Lower lobe of right lung (tissue), 2 donors: ENCODE data around the gene DHX8. TPM values are rescaled to one million over a fixed set of nuclear protein-coding genes. Genes with fewer than 3 reads are reported as not detected.

Experiments used
- ATAC-seq, 2 donors: fragments of 200-7000 bp; cut with Tn5 transposase; one replicate each; pipeline ENCODE4 v1.9.1; 2020 to 2022; ENCODE audit warnings: mild to moderate bottlenecking in 2 of 2, moderate library complexity in 2 of 2
- DNase-seq: peaks from one replicate; pipeline ENCODE4 v3.0.0-alpha.2; 2020
- H3K27ac ChIP-seq: fragments of 200-600 bp; one replicate; pipeline ENCODE4 v1.8.0; 2022
- H3K27me3 ChIP-seq: fragments of 200-600 bp; one replicate; pipeline ENCODE4 v1.8.0; 2022; ENCODE audit warnings: low read depth
- H3K36me3 ChIP-seq: fragments of 200-600 bp; one replicate; pipeline ENCODE4 v1.8.0; 2022; ENCODE audit warnings: mild to moderate bottlenecking
- H3K4me1 ChIP-seq: fragments of 200-600 bp; one replicate; pipeline ENCODE4 v1.8.0; 2022
- H3K4me3 ChIP-seq: fragments of 200-600 bp; one replicate; pipeline ENCODE4 v1.8.0; 2022; ENCODE audit warnings: mild to moderate bottlenecking
- H3K9me3 ChIP-seq: fragments of 200-600 bp; one replicate; pipeline ENCODE4 v1.8.0; 2022
- CTCF ChIP-seq: fragments of 200-600 bp; IDR thresholded peaks from one replicate; pipeline ENCODE4 v1.8.0; 2022; ENCODE audit warnings: antibody characterized with exemption, mild to moderate bottlenecking
- intact Hi-C: fragments of 100-400 bp; cut with DNase I; formaldehyde crosslinking; loops from one replicate; pipeline ENCODE4 v1.11.0; 2022
- total RNA-seq: library from RNA; stranded (reverse); fragmentation: NEBNext Ultra II Directional; extraction: Animal tissue kit (Norgen Biotek cat#: 25700); gene quantifications from one replicate; pipeline ENCODE4 v1.2.1, GENCODE V29; 2021
- donor health status: DM: no; HTN: yes; CAD: no; lungs with severe emphysema.

The DHX8 gene
- total RNA-seq, 1 donor from 2014 or later, result 56.7 TPM

DNA sequence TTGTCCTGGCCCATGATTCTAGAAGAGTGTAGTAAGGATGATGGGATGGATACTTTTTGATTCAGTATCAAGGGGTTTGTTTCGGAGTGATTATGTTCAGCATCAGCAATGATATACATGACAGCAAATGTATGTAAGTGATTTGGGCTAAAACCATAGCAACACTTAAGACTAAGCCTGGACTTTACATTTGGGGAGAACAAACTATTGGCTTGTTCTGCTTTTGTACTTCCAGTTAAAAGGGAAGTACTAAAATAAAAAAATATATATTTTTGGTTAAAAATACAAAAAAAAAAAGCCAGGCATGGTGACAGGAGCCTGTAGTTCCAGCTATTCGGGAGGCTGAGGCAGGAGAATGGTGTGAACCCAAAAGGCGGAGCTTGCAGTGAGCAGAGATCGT, 20.5 kb upstream of the DHX8 start:
- no peak overlapping the region for H3K4me3 ChIP-seq
- intact Hi-C loops, result loop anchor here (10.0 kb wide), 1 partner anchor 48 kb away; no protein-coding TSS in a partner anchor
- ATAC-seq (no peak), DNase-seq (no peak)
- no peaks in the 10 kb centered on the region for H3K27me3 ChIP-seq
- peaks cover 23% of the 10 kb centered on the region for H3K4me1 ChIP-seq
- no peaks in the 10 kb centered on the region for H3K9me3 ChIP-seq
- TF ChIP-seq CTCF, result no peak
- H3K27ac ChIP-seq, result no peak overlapping the region
- H3K36me3 ChIP-seq, result no peaks in the 10 kb centered on the region

DNA sequence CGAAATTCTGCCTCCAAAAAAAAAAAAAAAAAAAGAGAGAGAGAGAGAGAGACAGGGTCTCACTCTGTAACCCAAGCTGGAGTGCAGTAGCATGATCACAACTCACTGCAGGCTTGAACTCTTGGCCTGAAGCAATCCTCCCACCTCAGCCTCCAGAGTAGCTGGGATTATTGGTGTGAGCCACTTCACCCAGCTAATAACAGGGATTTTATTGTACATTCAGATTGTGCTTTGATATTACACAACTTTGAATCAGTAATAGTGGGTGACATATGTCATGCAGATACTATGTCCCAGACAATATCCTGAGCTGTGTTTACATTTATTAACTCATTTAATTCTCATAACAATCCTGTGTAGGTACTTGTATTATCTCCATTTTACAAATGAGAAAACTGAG, 19.7 kb upstream of the DHX8 start:
- intact Hi-C loops, result loop anchor here (10.0 kb wide), 1 partner anchor 49 kb away; no protein-coding TSS in a partner anchor
- H3K9me3 ChIP-seq, result no peaks in the 10 kb centered on the region
- TF ChIP-seq CTCF, result no peak
- no peak overlapping the region for H3K4me3 ChIP-seq
- ATAC-seq (no peak), DNase-seq (no peak)
- peaks cover 23% of the 10 kb centered on the region for H3K4me1 ChIP-seq
- no peaks in the 10 kb centered on the region for H3K27me3 ChIP-seq
- no peak overlapping the region for H3K27ac ChIP-seq
- no peaks in the 10 kb centered on the region for H3K36me3 ChIP-seq

DNA sequence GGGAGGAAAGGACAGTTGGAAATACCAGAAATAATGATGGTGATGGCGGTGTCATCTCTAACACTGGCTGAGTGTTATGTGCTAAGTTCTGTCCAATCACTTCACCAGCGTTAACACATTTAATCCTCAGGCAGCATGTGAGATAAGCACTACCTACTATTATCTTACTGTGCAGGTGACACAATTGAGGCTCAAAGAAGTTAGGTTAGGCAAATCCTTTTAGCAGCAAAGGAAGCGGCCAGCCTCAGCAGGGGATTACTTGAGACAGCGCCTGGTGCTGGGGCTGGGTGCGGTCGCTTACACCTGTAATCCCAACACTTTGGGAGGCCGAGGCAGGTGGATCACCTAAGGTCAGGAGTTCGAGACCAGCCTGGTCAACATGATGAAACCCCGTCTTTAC, 18.7 kb upstream of the DHX8 start:
- no peak for DNase-seq
- no peak for TF ChIP-seq CTCF
- H3K4me1 ChIP-seq, result peaks cover 24% of the 10 kb centered on the region
- no peaks in the 10 kb centered on the region for H3K9me3 ChIP-seq
- no peak for ATAC-seq
- no peak overlapping the region for H3K4me3 ChIP-seq
- intact Hi-C loops, result loop anchor here (10.0 kb wide), 1 partner anchor 50 kb away; no protein-coding TSS in a partner anchor
- no peaks in the 10 kb centered on the region for H3K36me3 ChIP-seq
- H3K27ac ChIP-seq, result no peak overlapping the region
- H3K27me3 ChIP-seq, result no peaks in the 10 kb centered on the region

GRCh38 chr17:43467981-43468581, 15.7 kb upstream of the DHX8 start:
- Histone ChIP-seq H3K9me3 (no peaks in the 10 kb centered on the region), H3K4me1 (peaks cover 24% of the 10 kb centered on the region), H3K36me3 (no peaks in the 10 kb centered on the region), H3K27ac (peak overlapping the region; percentile 27), H3K4me3 (no peak overlapping the region), H3K27me3 (no peaks in the 10 kb centered on the region)
- no peak for ATAC-seq
- intact Hi-C loops, result loop anchor here (10.0 kb wide), 1 partner anchor 53 kb away; no protein-coding TSS in a partner anchor
- DNase-seq, result no peak
- no peak for TF ChIP-seq CTCF

DNA sequence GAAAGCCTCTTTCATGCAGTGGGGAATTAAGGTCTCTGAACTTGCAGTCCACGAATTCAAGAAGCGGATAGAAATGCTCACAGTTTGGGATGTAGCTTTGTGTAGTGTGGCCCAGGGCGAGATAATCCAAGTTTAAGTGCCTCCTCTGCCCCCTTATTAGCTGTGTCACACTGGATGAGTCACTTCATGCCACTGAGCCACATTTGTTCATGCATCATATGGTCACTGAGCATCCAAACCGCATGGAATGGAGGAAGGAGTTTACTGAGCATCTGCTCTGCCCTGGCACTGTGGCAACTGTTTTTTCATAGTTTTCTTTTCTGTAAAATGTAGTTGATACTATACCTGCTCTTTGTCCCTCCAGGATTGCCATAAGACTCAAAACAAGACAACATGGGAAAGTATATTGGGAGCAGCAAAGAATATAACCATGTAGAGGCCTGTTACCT, 15.1 kb upstream of the DHX8 start:
- peak overlapping the region; percentile 27 for H3K27ac ChIP-seq
- no peaks in the 10 kb centered on the region for H3K36me3 ChIP-seq
- no peaks in the 10 kb centered on the region for H3K9me3 ChIP-seq
- intact Hi-C loops, result loop anchor here (10.0 kb wide), 1 partner anchor 54 kb away; no protein-coding TSS in a partner anchor
- TF ChIP-seq CTCF, result no peak
- no peak for DNase-seq
- H3K27me3 ChIP-seq, result no peaks in the 10 kb centered on the region
- H3K4me1 ChIP-seq, result peaks cover 24% of the 10 kb centered on the region
- no peak overlapping the region for H3K4me3 ChIP-seq
- ATAC-seq, result no peak
